DOHH2 (cell line): Measurements from ENCODE around the gene NBEA.

ENCODE experiments used
- EZH2phosphoT487 ChIP-seq: fragments of 200-600 bp; sonication (generic); IDR thresholded peaks from 2 replicates; pipeline ENCODE4 v1.6.1; 2017; ENCODE audit warnings: borderline replicate concordance, mild to moderate bottlenecking, antibody characterized with exemption, low read length, moderate library complexity, mixed read lengths
- TF ChIP-seq, protein P1 (sequence below): fragments of 200-600 bp; sonication (generic); IDR thresholded peaks from one replicate; pipeline ENCODE4 v1.5.1; 2014; ENCODE audit warnings: antibody characterized with exemption, mild to moderate bottlenecking, low read depth, low read length; ENCODE audit not compliant: poor library complexity, severe bottlenecking

- TF ChIP-seq, protein P1, sequence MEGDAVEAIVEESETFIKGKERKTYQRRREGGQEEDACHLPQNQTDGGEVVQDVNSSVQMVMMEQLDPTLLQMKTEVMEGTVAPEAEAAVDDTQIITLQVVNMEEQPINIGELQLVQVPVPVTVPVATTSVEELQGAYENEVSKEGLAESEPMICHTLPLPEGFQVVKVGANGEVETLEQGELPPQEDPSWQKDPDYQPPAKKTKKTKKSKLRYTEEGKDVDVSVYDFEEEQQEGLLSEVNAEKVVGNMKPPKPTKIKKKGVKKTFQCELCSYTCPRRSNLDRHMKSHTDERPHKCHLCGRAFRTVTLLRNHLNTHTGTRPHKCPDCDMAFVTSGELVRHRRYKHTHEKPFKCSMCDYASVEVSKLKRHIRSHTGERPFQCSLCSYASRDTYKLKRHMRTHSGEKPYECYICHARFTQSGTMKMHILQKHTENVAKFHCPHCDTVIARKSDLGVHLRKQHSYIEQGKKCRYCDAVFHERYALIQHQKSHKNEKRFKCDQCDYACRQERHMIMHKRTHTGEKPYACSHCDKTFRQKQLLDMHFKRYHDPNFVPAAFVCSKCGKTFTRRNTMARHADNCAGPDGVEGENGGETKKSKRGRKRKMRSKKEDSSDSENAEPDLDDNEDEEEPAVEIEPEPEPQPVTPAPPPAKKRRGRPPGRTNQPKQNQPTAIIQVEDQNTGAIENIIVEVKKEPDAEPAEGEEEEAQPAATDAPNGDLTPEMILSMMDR, result no peak
- TF ChIP-seq EZH2phosphoT487, result no peak
These were observed 220.3 kb downstream of the NBEA start for GRCh38 chr13:35162420-35162819.
